SU-DHL-6 (cell line): ENCODE measurements around the gene SPATC1L.

Experiments
- H2AFZ ChIP-seq: fragments of 200-600 bp; sonication (generic); 2 replicates; pipeline ENCODE4 v1.6.1; 2014; ENCODE audit warnings: low read depth, mild to moderate bottlenecking, moderate library complexity, mixed read lengths, antibody characterized with exemption, low read length; ENCODE audit not compliant: severe bottlenecking
- H3F3A ChIP-seq: fragments of 200-600 bp; shearing (Covaris generic); 2 replicates; pipeline ENCODE4 v1.6.0; 2016; ENCODE audit warnings: antibody characterized with exemption, mild to moderate bottlenecking; ENCODE audit not compliant: insufficient read depth
- H3K27ac ChIP-seq: fragments of 200-600 bp; sonication (generic); 2 replicates; pipeline ENCODE4 v1.5.1; 2016; ENCODE audit warnings: low read depth, mild to moderate bottlenecking, low read length, moderate library complexity, mixed read lengths
- H3K27me3 ChIP-seq: fragments of 200-600 bp; sonication (generic), shearing (Covaris generic); 2 replicates; pipeline ENCODE4 v1.6.0; 2014; ENCODE audit warnings: mild to moderate bottlenecking, low read length
- H3K36me3 ChIP-seq: fragments of 200-600 bp; sonication (generic); 2 replicates; pipeline ENCODE4 v1.6.1; 2014; ENCODE audit warnings: mild to moderate bottlenecking, low read length, mixed read lengths
- H3K4me2 ChIP-seq: fragments of 300-600, 200-600 bp; shearing (Covaris generic), sonication (generic); 2 replicates; pipeline ENCODE4 v1.6.0; 2014; ENCODE audit warnings: low read length, low read depth, mild to moderate bottlenecking; ENCODE audit not compliant: poor library complexity, severe bottlenecking
- H3K4me3 ChIP-seq: fragments of 200-600 bp; sonication (generic); 2 replicates; pipeline ENCODE4 v1.5.1; 2014; ENCODE audit warnings: antibody characterized with exemption, low read length, mild to moderate bottlenecking, mixed read lengths; ENCODE audit not compliant: insufficient read depth, poor library complexity, severe bottlenecking
- H3K79me2 ChIP-seq: fragments of 200-600 bp; sonication (generic); 2 replicates; pipeline ENCODE4 v1.6.1; 2014; ENCODE audit warnings: mild to moderate bottlenecking, low read length, moderate library complexity; ENCODE audit not compliant: insufficient read depth
- H3K9ac ChIP-seq: fragments of 200-600 bp; sonication (generic); 2 replicates; pipeline ENCODE4 v1.7.0; 2014; ENCODE audit warnings: mild to moderate bottlenecking, low read length
- H3K9me2 ChIP-seq: fragments of 200-600 bp; sonication (generic); replicated peaks from 2 replicates; pipeline ENCODE4 v1.6.1; 2014; ENCODE audit warnings: low read length; ENCODE audit not compliant: insufficient read depth
- H3K9me3 ChIP-seq: fragments of 200-600 bp; sonication (generic); 2 replicates; pipeline ENCODE4 v1.6.1; 2014; ENCODE audit warnings: low read length, mixed read lengths; ENCODE audit not compliant: insufficient read depth
- H4K20me1 ChIP-seq: fragments of 200-600 bp; sonication (generic); 2 replicates; pipeline ENCODE4 v1.6.1; 2014; ENCODE audit warnings: low read depth, mild to moderate bottlenecking, antibody characterized with exemption, low read length, moderate library complexity, mixed read lengths
- CTCF ChIP-seq: fragments of 200-600 bp; sonication (generic); IDR thresholded peaks from one replicate; pipeline ENCODE4 v1.5.1; 2017; ENCODE audit warnings: antibody characterized with exemption, mild to moderate bottlenecking, low read length, moderate library complexity; ENCODE audit not compliant: insufficient read depth, poor library complexity, severe bottlenecking
- EZH2phosphoT487 ChIP-seq: fragments of 200-600 bp; sonication (generic), shearing (Covaris generic); conservative IDR thresholded peaks from 2 replicates; pipeline ENCODE4 v1.6.1; 2018; ENCODE audit warnings: mild to moderate bottlenecking, antibody characterized with exemption, low read length, moderate library complexity, mixed read lengths

SPATC1L gene

DNA sequence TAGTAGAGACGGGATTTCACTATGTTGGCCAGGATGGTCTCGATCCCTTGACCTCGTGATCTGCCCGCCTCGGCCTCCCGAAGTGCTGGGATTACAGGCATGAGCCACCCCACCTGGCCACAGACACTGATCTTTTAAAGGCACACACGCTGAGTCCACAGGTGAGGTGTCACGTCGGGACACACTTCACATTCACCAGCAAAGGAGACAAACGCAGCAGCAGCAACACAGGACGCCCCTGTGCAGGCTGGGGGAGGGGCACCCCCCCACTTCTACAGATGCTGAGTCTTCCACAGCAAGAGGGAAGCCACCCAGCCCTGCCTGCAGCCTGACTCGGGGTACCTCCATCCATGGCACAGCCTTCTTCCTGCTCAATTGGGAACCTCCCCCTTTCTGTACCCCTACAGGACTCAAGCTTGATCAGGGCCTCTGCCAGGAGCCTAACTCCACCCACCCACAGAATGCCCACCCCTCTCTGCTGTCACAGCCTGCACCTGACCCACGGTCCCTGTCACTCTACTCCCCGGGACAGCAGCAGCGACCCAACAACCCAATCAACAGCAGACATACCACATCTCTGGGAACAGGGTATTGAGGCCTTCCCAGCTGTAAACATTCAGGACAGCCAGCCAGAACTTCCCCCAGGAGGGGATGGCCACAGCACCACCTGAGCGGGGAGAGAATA is 34.8 kb upstream of the SPATC1L start:
- Histone ChIP-seq H3K4me3 (no peak overlapping the region), H3K4me2 (no peak overlapping the region), H2AFZ (no peak overlapping the region), H3K79me2 (peaks cover 6% of the 10 kb centered on the region; the same call in 1 of the 2 replicates), H4K20me1 (no peaks in the 10 kb centered on the region), H3K9me3 (no peaks in the 10 kb centered on the region), H3K9me2 (no peaks in the 10 kb centered on the region), H3K27me3 (no peaks in the 10 kb centered on the region), H3F3A (no peaks in the 10 kb centered on the region), H3K36me3 (no peaks in the 10 kb centered on the region), H3K27ac (no peak overlapping the region), H3K9ac (no peak overlapping the region)
- no peak for TF ChIP-seq EZH2phosphoT487
- TF ChIP-seq CTCF: no peak

DNA sequence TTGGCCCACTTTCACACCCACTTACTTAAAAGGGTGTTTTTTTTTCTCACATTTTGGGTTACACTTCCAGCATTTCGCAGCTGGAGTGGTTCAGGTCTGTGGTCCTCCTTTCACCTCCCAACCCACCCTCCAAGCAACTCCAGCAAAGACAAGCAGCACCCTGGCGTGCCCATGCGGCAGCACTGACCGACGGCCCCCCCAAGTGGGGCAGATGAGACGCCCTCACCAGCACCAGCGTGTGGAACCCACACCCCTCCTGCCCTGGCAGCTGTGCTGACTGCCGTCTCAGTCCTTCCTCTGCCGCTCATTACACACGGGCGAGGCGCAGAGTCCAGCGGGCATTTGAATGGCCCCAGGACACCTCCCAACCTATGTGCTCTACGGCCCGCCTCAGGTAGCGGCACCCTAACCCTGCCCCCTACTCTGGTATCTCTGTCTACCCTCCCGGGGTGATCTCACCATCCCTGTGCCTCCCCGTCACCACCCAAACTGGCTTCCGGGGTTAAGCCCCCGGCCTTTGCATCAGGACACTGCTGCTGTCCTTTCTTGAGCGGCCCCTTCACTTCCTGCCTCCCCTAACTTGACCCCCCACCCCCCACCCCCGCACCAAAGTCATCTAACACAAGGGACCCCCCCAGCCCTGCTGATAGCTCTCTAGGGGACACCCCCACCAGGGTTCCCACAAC is 33.4 kb upstream of the SPATC1L start:
- H3K27ac ChIP-seq: no peak overlapping the region
- H3K27me3 ChIP-seq: no peaks in the 10 kb centered on the region
- no peaks in the 10 kb centered on the region for H3K36me3 ChIP-seq
- no peak overlapping the region for H3K4me2 ChIP-seq
- H3K9me3 ChIP-seq: no peaks in the 10 kb centered on the region
- no peak overlapping the region for H3K4me3 ChIP-seq
- no peaks in the 10 kb centered on the region for H3K9me2 ChIP-seq
- TF ChIP-seq CTCF (no peak), EZH2phosphoT487 (no peak)
- H2AFZ ChIP-seq: no peak overlapping the region
- no peaks in the 10 kb centered on the region; the same call in 1 of the 2 replicates for H3K79me2 ChIP-seq
- H4K20me1 ChIP-seq: no peaks in the 10 kb centered on the region
- H3K9ac ChIP-seq: no peak overlapping the region
- no peaks in the 10 kb centered on the region for H3F3A ChIP-seq

- H3K79me2 ChIP-seq: no peaks in the 10 kb centered on the region
- no peaks in the 10 kb centered on the region for H3K27me3 ChIP-seq
- no peaks in the 10 kb centered on the region for H3K9me3 ChIP-seq
- H3F3A ChIP-seq: no peaks in the 10 kb centered on the region
- H2AFZ ChIP-seq: no peak overlapping the region
- no peaks in the 10 kb centered on the region for H3K36me3 ChIP-seq
- H3K9me2 ChIP-seq: no peaks in the 10 kb centered on the region
- H4K20me1 ChIP-seq: no peaks in the 10 kb centered on the region
- H3K9ac ChIP-seq: no peak overlapping the region
- H3K4me2 ChIP-seq: no peak overlapping the region
- no peak overlapping the region for H3K27ac ChIP-seq
- TF ChIP-seq CTCF: no peak
- no peak for TF ChIP-seq EZH2phosphoT487
- no peak overlapping the region for H3K4me3 ChIP-seq
Measured at GRCh38 chr21:46216132-46216747, 32.0 kb upstream of the SPATC1L start.
